HG03442 (cell line): ENCODE results near the gene OCA2.
"Not testable (repeated sequence)": the region's sequence is repeated elsewhere in the genome, so short reads cannot be mapped to it uniquely, and the experiment has no call there.

ENCODE experiments used
- ATAC-seq: cut with Tn5 transposase; IDR thresholded peaks from one replicate; pipeline ENCODE4 v1.9.1; 2021; ENCODE audit warnings: mild to moderate bottlenecking, moderate library complexity; ENCODE audit not compliant: unreplicated experiment

Gene OCA2

DNA sequence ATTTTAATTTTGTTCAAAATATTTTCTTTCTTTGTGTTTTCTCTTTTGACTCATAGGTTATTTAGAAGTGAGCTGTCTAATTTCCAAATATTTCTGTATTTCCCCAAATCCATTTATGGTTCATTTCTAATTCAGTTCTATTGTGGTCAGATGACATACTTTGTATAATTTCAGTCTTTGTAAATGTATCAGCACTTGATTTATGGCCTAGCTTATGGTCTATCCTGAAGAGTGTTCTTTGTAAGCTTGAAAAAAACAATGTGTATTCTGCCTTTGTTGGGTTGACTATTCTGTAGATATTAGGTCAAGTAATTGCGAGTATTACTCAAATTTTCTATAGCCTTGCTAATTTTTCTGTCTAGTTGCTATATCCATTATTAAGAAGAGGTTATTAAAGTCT, 311.2 kb downstream of the OCA2 start:
- ATAC-seq: no peak

GRCh38 chr15:27784107-27784506, 315.0 kb downstream of the OCA2 start:
- no peak for ATAC-seq

GRCh38 chr15:27783678-27784077, 315.4 kb downstream of the OCA2 start:
- ATAC-seq: no peak

DNA sequence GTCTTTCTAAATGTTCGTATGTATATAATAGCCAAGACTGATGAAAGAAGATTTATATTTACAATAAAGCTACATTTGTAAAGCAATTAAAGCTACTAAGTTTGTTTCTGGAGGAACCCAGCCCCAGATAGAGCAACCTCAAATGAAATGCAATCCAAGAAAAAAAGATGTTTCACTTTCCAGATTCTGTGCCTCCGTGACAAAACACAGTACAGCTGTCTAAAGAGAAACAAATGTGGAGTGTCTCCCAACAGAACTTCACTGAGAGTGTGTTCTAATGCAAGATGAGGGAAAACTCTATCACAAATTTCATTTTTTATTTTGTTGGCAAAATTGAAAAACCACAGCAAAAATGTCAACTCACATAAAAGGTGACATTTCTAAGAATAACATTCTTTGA, 317.0 kb downstream of the OCA2 start:
- ATAC-seq: no peak

GRCh38 chr15:27776501-27776900, 322.6 kb downstream of the OCA2 start:
- ATAC-seq: no peak

DNA sequence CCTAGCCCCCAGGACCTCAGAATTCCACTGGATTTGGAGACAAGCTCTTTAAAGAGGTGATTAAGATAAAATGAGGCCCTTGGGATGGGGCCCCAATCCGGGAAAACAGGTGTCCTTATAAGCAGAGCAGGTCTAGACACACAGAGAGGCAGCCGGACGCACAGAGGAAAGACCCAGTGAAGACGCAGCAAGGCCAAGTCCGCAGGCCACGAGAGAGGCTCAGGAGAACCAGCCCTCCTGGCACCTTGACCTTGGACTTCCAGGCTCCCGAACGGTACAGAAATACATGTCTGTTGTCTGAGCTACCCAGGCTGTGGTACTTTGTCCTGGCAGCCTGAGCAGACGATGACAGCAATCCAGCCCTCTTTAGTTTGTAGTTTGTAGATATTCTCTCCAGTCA, 324.5 kb downstream of the OCA2 start:
- no peak for ATAC-seq

- no peak for ATAC-seq
Observed at GRCh38 chr15:27774191-27774590, 324.9 kb downstream of the OCA2 start.

GRCh38 chr15:27771892-27772291, 327.2 kb downstream of the OCA2 start:
- no peak for ATAC-seq

DNA sequence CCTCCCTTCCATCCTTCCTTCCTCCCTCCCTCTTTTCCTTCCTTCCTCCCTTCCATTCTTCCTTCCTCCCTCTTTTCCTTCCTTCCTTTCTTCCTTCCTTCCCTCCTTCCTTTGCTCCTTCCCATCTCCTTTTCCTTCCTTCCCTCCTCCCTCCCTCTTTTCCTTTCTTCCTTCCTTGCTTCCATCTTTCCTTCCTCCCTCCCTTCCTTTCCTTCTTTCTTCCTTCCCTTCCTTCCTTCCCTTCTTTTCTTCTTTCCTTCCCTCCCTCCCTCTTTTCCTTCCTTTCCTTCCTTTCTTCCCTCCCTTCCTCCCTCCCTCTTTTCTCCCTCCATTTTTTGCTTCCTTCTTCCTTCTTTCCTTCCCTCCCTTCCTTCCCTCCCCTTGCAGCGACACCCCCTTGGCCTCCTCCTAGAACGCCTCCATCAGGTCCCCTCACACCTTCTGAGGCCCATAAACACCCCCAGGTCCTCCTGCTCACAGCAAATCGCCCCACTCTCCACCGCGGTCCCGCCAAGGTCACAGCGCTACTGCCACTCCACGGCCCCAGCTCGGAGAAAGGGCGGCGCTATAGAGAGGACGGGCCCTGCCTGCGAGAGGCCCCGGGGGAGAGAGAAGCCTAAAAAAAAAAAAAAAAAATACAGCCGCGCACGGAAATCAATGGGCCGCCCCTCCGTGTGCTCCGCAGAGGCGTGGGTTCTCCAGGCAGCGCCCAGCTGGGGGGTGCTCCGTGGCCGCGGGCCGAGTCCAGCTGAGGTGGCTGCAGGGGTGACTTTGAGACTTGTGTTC, 328.2 kb downstream of the OCA2 start:
- no peak for ATAC-seq

DNA sequence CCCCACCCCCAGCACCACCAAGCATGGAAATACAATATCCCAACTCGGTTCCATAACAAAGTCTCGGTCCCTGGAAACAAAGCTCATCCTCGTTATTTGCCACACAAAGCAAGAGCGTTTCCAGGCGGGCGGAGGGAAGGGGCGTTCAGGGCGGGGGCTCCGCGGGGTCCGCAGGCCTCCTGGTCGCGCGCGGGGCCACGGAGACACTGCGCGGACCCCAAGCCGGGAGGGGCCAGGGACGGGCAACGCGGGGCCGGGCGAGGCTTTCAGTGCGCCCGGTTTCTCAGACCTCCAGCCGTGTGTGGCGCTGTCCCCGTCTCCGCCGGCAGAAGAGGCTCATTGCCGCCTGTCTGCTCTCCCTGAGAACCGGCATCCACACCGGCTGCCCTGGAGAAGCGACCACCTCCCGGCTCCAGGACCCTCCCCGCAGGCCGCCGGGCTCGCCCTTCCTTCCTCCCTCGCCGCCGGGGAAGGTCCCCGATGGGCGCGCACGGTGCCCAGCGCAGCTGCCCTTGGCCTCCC, 329.0 kb downstream of the OCA2 start:
- no peak for ATAC-seq

DNA sequence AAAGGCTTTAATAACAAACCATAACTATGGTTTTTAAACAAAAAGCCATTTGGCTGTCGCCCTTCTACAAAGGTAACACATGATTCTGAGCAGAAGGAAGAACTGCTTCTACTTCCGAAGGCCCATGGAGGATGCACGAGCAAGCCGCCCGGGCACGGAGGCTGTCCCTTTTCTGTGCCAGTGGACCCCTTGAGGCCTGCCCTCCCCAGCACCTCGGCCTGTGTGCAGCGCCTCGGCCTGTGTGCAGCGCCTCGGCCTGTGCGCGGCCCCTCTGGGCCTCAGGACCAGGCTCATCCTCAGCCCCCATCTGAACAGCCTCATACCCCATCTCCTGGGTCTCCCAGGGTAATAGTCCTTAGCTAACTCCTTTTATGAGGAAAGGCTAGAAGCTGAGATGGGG, 329.5 kb downstream of the OCA2 start:
- ATAC-seq: no peak

DNA sequence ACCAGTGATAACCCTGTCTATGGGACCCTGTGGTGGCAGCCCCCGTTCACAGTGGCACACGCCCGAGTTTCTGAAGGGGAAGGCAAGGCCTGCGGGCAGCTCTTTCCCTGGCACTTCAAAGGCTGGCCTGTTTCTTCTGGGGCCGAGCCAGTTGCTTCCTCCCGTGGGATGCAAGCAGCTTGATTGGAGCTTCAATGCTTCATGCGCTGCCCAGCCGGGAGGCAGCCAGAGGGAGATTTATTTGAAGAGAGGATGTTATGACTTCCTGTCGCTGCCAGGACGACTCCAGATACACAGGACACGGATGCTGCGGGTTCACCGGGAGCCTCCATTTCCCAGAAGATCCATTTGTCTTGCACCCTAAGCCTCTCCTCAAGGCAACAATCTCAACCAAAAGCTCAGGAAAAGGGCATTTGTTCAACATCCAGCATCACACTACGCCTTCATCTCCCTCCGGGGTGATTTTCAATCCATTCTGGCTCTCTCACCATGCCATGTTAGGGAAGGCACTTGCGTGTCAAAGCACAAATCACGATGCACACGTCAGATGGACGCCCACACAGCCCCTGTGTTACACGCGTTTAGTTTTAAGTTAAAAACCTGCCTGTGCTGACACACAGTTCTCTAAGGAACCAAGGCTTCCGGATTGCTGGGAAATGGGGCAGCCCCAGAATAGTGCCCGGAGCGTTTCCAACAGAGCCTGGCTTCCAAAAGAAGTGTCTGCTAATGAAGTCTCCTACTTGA, 330.2 kb downstream of the OCA2 start:
- no peak for ATAC-seq

GRCh38 chr15:27767918-27768640, 331.0 kb downstream of the OCA2 start:
- no peak for ATAC-seq

DNA sequence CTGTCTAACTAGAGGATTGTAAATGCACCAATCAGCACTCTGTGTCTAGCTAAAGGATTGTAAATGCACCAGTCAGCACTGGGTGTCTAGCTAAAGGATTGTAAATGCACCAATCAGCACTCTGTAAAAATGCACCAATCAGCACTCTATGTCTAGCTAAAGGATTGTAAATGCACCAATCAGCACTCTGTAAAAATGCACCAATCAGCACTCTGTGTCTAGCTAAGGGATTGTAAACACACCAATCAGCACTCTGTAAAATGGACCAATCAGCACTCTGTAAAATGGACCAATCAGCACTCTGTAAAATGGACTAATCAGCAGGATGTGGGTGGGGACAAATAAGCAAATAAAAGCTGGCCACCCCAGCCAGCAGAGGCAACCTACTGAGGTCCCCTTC, 331.7 kb downstream of the OCA2 start:
- ATAC-seq: not testable (repeated sequence)

GRCh38 chr15:27764339-27764738, 334.8 kb downstream of the OCA2 start:
- ATAC-seq: no peak

DNA sequence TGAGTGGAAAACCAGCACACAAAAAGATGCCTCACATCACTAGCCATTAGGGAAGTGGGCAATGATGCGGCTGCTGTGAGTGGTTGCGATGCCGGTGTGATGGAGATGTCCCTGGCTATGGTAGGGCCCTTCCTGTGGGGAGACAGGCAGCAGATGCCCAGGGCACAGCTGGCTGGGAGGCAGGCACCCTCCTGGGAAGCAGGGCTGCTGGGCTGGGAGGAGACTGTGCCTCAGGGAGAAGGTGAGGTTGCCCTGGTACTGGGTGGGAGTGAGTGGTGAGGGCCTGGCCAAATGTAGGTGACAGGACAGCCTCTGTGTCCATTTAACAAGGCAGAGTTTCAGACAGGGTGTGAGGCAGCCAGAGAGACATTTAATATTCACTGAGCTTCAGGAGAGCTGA, 335.6 kb downstream of the OCA2 start:
- no peak for ATAC-seq

DNA sequence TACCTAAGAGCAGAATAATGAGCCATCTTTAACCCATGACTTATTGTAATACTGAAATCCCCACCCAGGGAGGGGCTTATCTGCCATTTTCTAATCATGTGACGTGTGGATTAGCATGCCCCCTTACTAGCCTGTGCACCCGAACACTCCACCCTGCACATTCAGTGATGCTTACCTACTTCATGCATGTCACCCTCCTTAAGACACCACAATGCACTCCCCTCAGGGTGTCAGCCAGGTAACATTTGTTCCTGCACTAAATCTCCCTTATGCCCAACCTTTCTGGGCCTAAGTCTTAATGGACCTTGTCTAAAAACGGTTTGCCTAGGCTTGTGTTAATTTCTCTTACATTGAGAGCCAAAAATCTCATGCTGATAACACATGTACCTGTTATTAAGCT, 336.6 kb downstream of the OCA2 start:
- ATAC-seq: no peak

DNA sequence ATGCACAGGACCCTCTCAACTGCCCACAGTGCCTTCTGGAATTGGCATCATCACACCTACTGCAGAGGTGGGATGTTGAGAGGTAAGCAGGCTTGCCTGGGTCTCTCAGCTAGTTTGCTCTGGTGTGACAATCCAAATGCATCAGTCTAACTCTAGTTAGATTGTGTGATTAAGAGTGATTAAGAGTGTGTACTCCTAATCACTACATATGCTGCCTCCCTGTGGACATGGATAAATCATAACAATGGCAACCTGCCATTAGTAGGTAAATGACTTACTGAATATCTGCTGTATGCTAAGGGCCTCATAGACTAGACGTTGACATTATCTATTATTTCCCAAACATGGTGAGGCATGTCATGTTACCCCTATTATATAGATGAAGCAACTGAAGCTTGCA, 342.1 kb downstream of the OCA2 start:
- no peak for ATAC-seq

DNA sequence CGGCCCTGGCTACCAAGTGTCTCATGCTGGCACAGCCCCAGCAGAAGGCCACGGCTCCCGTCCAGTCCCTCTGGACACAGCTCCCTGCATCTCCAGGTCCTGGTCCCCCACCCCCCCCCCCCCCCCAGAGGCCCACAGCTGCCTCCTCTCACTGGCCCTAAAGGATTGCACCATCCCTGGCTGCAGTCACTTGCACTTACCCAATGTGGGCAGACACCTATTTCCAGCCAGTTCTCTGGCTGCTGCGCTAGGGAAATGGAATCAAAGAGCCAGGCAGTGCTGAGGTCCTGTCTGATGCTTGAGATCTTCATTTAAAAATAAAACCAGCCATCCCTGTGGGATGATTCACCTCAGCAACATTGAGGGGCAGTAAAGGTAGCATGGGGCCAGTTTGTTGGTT, 346.4 kb downstream of the OCA2 start:
- ATAC-seq: no peak

DNA sequence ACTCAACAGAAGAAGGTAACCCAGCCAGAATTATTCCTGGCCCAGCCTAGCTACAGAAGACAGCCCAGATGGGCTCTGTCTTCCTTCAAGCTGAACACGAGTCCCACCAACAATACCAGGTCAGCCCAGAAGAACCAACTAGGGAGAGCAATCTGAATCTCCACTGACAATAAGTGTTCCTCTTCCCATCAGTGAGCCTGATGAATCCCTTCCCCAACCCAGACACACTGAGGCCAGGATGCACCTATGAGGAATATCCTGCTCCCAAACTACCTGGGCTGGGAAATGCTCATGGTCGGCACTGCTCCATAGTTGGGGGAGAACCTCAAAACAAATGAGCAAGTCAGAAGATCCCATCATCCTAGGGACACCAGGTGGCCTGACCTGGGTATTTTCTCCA, 351.1 kb downstream of the OCA2 start:
- ATAC-seq: no peak

- ATAC-seq: no peak
Observed at GRCh38 chr15:27746401-27746955, 352.6 kb downstream of the OCA2 start.
